HG02884 (cell line): ENCODE data around the gene PITPNC1.
"Not testable (repeated sequence)": the region's sequence is repeated elsewhere in the genome, so short reads cannot be mapped to it uniquely, and the experiment has no call there.

ENCODE experiments used
- ATAC-seq: cut with Tn5 transposase; IDR thresholded peaks from one replicate; pipeline ENCODE4 v1.9.1; 2021; ENCODE audit warnings: mild to moderate bottlenecking, moderate library complexity; ENCODE audit not compliant: unreplicated experiment

The PITPNC1 gene

DNA sequence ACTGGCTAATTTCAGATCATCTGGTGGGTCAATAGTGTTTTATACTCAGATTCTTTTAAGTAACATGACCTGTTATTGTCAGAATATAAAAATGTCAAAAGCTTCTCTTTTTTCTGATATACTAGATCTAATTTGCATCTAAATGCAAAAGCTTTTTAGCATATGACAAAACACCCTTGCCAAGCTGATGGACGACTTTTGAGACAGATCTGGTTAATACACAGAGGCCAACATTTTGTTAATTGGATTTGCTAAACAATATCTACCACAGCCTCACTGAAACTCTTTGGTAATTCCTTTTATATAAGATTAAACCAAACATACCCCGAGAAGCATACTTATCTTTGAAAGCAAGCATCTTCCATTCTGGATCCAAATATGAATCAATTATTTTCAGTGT is 330.4 kb downstream of the PITPNC1 start:
- no peak for ATAC-seq

DNA sequence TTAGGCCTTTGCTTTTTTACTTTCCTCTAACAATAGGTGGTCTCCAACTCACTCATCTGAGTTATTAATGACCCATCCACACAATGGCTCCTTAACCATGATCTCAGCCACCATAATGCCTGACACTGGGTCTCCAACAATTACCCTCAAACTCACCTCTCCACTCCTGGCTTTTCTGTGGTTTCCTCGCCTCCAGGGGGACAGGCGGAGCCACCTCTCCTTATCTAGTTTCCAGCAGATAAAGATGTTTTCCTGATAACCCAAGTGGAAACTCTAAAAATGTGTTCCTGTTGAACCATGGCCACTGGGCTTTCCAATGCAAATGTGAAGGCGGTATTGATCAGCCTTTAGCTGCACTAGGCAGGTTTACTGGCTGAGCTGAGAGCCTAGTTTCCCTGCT is 331.3 kb downstream of the PITPNC1 start:
- ATAC-seq: no peak

DNA sequence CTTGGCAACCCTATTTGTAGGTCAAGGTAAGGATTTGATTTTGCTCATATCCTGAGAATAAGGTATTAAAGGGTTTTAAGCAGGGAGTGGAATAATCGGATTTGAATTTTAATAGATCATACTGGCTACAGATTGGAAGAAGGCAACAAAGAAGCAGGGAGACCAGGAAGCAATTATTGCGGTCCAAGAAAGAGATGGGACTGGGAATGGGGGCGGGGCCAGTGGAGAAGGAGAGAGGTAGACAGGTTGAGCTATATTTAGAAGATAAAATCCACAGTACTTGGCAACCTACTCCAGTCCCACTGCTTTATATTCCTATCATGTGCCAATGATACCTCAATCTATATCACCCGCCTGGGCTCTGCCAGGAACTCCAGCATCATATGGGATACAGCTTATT is 334.8 kb downstream of the PITPNC1 start:
- no peak for ATAC-seq

DNA sequence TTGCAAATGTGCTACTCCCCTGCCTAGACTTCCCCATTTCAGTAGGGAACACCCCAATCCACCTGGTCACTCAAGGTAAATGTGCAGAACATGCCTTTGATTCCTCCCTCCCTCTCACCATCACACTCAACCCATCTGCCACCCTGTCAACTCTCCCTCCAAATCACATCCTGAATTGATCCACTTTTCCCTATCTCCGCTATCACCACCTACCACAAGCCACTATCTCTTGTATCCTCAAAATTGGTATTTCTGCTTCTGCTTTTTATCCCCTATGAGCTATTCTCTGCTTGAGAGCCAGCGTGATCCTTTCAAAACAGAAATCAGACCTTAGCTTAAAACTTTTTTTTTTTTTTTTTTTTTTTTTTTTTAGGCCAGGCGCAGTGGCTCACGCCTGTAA is 335.3 kb downstream of the PITPNC1 start:
- no peak for ATAC-seq

DNA sequence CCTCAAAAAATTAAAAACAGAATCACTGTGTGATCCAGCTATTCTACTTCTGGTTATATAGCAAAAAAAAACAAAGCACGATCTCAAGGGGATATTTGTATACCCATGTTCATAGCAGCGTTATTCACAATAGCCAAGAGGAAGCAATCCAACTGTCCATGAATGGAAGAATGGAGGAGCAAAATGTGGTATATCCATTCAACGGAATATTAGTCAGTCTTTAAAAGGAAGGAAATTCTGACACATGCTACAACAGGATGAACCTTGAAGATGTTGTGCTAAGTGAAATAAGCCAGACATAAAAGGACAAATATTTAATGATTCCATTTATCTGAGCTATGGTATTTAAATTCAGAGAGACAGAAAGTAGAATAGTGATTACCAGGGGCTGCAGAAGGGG is 336.1 kb downstream of the PITPNC1 start:
- no peak for ATAC-seq

DNA sequence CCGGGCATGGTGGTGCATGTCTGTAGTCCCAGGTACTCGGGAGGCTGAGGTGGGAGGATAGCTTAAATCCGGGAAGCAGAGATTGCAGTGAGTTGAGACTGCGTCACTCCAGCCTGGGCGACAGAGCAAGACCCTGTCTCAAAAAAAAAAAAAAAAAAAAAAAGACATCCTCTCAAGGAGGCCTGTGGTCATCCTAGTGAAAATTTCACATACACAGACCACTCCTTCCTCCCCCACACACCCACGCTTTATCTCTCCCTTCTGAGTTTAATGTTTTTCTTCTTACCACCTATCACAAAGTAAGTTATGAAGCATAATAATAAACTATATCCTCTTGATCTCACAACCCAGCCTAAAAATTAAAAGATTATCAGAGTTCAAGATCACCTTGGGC is 339.3 kb downstream of the PITPNC1 start:
- no peak for ATAC-seq

DNA sequence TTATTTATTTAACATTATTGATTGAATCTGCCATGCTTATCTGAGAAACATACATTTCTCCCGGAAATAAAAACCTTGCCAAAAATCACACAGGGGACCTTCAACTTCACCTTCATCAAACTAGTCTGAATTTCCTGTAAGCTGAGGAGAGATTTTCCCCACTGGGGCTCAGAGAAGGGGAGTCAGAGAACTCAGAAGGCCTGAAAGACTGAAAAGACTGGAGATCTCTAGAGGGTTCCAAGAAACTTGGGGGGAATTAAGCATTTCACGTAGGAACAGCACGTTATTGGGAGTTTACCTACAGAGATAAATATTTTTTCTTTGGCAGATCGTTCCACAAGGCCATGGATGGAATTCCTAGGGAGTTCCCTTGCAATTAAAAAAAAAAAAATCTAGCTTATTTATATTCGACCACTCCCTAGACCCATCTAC is 340.1 kb downstream of the PITPNC1 start:
- no peak for ATAC-seq

DNA sequence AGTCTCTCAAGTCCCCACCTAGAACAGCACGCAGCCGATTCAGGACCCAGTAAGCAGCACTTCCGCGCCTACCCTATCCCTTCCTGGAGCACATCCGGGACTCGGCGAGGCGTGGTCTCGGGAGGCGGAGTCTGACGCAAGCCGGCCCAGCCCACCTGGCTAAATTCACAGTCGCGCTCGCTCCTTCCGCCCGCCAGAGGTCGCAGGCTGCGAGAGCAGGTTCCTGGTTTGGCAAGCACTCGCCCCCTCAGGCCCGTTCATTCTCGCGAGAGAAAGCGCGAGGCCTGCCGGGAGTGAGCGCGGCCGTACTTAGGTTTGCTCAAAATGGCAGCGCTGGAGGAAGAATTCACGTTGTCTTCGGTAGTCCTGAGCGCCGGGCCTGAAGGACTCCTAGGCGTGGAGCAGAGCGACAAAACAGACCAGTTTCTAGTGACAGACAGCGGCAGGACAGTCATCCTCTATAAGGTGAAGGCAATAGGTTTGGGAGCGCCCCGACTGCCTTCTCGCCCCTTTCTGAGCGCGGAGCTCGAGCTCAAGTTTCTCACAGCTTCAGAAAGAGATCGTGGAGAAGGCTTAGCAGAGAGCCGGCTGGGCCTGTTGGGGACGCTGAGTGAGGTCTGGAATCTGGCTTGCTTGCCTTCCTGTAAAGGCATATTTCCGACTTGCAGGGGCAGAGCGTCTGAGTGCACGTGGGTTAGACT is 340.7 kb downstream of the PITPNC1 start, which contains the start of gene NOL11:
TSS of gene NOL11 (plus strand) at position 313 of the 701 bp plus-strand sequence. CDS start at position 325, 12 bp downstream.
- peak; percentile 96 for ATAC-seq

DNA sequence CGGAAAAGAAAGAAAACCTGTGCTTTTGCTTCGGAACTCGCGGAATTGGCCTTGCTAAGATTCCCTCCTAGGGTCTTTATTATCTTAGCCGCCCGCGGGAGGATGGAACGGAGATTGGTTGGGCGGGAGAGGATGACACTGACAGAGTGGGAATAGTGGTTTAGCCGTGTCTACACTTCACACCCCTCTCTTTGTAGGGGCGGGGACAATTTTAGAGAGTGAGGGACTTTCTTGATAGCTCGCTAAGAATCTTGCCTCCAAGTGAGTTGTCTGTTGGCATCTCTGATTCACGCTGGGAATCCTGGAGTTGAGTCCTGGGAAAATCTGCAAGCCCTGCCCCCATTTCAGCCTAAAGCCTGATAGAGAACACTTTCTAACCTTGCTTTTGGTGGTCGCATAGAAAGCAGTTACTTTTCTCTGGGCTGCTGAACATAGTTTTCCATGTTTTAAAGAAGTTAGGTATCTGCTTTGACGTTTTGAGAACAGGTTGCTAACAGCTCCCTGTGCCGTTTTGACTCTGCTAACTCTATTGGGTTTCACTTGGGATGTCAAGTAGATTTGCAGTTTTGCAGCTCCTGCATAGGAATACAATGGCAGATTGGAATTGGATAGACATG is 341.4 kb downstream of the PITPNC1 start:
- no peak for ATAC-seq

DNA sequence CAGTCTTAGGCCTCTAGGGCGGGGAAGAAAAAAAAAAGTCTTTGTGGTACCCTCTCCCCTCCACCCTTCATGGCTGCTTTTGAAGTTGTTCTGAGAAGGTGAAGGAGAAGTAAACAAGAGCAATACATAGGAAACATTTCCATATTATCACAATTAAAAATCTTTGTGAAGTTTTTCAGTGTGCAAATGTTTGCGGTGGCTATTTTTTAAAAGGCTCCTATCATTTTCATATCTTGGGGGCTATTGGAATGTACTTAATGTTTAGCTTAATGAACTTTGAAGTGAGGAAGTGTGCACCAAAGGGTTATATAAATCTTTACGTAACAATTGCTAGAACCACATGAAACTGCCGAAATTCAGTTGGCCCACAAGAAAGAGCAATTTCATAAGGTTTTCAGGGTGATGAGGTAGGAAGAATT is 348.3 kb downstream of the PITPNC1 start:
- no peak for ATAC-seq

DNA sequence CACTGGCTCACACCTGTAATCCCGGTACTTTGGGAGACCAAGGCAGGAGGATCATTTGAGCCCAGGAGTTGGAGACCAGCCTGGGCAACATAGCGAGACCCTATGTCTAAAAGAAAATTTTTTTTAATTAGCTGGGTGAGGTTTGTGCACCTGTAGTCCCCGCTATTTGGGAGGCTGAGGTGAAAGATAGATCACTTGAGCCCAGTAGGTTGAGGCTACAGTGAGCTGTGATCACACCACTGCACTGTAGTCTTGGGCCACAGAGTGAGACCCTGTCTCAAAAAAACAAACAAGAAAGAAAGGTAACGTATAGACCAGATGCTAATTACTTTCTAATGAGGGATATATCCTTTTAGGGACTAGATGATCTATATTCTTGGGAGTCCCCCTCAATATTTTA is 348.7 kb downstream of the PITPNC1 start:
- no peak for ATAC-seq

DNA sequence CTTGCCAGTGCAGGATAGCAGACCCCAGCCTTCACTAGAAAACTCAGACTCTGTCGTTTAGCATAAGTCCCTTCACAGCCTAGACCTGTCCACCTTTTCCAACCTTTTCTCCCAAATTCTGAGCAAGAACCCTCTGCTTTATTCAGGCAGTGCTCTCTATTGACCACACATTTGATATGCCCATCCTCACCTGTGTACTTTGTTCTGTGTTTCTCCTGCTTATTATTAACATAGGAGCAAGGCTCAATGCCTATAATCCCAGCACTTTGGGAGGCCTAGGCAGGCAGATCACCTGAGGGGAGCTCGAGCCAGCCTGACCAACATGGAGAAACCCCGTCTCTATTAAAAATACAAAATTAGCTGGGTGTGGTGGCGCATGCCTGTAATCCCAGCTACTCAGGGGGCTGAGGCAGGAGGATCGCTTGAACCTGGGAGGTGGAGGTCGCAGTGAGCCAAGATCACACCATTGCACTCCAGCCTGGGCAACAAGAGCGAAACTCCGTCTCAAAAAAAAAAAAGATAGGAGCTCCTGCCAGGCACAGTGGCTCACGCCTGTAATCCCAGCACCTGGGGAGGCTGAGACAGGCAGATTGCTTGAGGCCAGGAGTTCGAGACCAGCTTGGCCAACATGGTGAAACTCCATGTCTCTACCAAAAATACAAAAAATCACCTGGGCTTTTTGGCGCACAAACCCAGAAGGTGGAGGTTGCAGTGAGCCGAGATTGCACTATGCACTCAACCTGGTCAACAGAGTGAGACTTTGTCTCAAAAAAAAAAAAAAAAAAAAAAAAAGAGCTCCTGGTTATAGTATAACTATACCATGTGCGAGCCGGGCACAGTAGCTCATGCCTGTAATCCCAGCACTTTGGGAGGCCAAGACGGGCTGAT is 350.3 kb downstream of the PITPNC1 start:
- not testable (repeated sequence) for ATAC-seq

DNA sequence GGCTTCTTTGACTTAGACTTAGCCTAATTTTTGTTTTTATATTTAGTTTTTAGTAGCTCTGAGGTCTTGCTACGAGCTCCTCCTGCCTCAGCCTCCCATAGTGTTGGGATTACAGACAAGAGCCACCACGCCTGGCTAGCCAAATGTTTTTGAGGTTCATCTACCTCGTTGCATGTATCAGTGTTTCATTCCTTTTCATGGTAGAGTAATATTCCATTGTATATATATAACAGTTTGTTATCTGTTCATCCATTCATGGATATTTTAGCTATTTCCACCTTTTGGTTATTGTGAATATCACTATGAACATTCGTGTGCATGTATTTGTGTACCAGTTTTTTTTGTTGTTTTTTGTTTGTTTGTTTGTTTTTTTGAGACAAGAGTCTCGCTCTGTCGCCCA is 352.8 kb downstream of the PITPNC1 start:
- no peak for ATAC-seq

DNA sequence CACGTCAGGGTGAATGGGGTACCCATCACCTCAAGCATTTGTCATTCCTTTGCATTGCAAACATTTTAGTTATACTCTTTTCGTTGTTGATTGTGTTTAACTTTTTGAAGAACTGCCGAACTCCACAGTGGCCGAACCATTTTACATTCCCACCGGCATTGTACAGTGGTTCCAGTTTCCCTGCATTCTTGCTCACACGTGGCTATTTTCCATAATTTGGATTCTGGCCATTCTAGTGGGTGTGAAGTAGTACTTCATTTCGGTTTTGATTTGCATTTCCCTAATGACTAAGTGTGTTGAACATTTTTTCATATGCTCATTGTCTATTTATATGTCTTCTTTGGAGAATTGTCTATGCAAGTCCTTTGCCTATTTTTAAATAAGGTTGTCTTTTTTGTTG is 353.6 kb downstream of the PITPNC1 start:
- no peak for ATAC-seq

DNA sequence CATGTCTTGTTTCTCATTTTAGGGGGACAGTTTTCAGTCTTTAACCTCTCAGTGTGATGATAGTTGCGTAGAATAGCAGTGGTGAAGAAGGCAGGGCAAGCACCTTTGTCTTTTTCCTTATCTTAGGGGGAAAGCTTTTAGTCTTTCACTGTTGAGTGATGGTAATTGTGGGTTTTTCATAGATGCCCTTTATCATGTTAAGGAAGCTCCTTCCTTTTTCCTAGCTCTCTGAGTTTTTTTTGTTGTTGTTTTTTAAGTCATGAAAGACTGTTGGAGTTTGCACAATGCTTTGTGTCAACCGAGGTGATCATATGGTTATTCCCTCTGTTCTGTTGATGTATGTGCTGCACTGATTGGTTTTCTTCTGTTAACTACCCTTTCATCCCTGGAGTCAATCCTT is 356.4 kb downstream of the PITPNC1 start:
- no peak for ATAC-seq

DNA sequence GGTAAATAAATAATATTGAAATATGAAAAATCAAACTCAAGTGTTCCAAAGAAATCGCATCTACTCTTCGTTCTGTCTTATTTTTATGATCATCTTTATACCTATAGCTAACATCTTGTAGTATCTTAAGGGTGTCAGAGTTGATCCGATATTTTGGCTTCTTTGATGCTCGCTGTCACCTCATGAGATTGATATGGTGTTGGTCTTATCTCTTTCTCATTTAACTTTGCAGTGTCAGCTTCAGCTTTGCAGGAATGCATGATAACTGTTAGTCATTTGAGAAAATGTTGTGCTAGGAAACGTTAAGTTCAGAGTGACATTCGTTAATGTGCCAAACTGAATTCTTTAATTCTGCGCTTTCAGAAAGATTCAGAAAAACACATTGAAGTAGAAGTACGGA is 360.1 kb downstream of the PITPNC1 start:
- ATAC-seq: no peak

DNA sequence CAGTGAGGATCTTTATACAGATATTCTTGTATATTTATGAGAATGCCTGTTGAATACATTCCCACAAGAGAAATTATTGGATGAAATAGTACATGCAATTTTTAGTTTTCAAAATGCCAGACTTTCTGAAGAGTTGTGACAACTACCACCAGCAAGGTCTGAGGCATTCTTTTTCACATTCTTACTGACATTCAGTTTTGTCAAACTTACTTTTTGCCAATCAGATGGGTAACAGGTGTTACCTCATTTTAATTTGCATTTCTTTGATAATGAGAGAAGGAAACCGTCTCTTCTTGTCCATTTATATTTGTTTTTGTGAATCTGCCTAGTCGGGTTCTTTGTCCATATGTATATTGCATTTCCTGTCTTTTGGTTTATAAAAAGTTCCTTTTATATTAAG is 364.9 kb downstream of the PITPNC1 start:
- no peak for ATAC-seq
